Neural cell (in vitro differentiated cells): ENCODE results near the gene DMXL2. TPM values are rescaled to one million over a fixed set of nuclear protein-coding genes. Genes with fewer than 3 reads are reported as not detected.
"Not testable (repeated sequence)": the region's sequence is repeated elsewhere in the genome, so short reads cannot be mapped to it uniquely, and the experiment has no call there.

Source experiments
- H2AFZ ChIP-seq: fragments of 200-600, 300-800 bp; sonication (generic), shearing (Covaris generic); 2 replicates; pipeline ENCODE4 v1.6.0; 2014; ENCODE audit warnings: low read depth, mild to moderate bottlenecking, antibody characterized with exemption, low read length, moderate library complexity
- H3F3A ChIP-seq: fragments of 200-600 bp; shearing (Covaris generic); 2 replicates; pipeline ENCODE4 v1.6.1; 2016; ENCODE audit warnings: mild to moderate bottlenecking, moderate library complexity, mixed read lengths, antibody characterized with exemption, low read length; ENCODE audit not compliant: insufficient read depth, poor library complexity, severe bottlenecking
- H3K27ac ChIP-seq: fragments of 200-600, 300-800 bp; sonication (generic), shearing (Covaris generic); 2 replicates; pipeline ENCODE4 v1.5.1; 2014; ENCODE audit warnings: mild to moderate bottlenecking, low read length, moderate library complexity
- H3K27me3 ChIP-seq: fragments of 300-800, 200-600 bp; sonication (generic), shearing (Covaris generic); 2 replicates; pipeline ENCODE4 v1.6.0; 2014; ENCODE audit warnings: mild to moderate bottlenecking, low read depth, low read length, moderate library complexity; ENCODE audit not compliant: insufficient read depth
- H3K36me3 ChIP-seq: fragments of 300-800, 200-600 bp; sonication (generic), shearing (Covaris generic); 2 replicates; pipeline ENCODE4 v1.5.1; 2014; ENCODE audit warnings: mild to moderate bottlenecking, antibody characterized with exemption, low read length, moderate library complexity; ENCODE audit not compliant: insufficient read depth
- H3K4me2 ChIP-seq: fragments of 300-800, 200-600 bp; sonication (generic), shearing (Covaris generic); 2 replicates; pipeline ENCODE4 v1.6.0; 2014; ENCODE audit warnings: mild to moderate bottlenecking, low read length
- H3K4me3 ChIP-seq: fragments of 300-800, 200-600 bp; sonication (generic), shearing (Covaris generic); 2 replicates; pipeline ENCODE4 v1.5.1; 2014; ENCODE audit warnings: mild to moderate bottlenecking, low read length, moderate library complexity
- H3K79me2 ChIP-seq: fragments of 200-600 bp; shearing (Covaris generic); replicated peaks from 2 replicates; pipeline ENCODE4 v1.6.0; 2014; ENCODE audit warnings: mild to moderate bottlenecking, low read length, moderate library complexity; ENCODE audit not compliant: insufficient read depth
- H3K9ac ChIP-seq: fragments of 300-800, 200-600 bp; sonication (generic), shearing (Covaris generic); 2 replicates; pipeline ENCODE4 v1.6.1; 2016; ENCODE audit warnings: mild to moderate bottlenecking, low read length, mixed read lengths
- H3K9me2 ChIP-seq: fragments of 200-600 bp; shearing (Covaris generic); 2 replicates; pipeline ENCODE4 v1.6.1; 2016; ENCODE audit warnings: mild to moderate bottlenecking, low read length, mixed read lengths; ENCODE audit not compliant: insufficient read depth
- H3K9me3 ChIP-seq: fragments of 200-600, 300-800 bp; sonication (generic), shearing (Covaris generic); 2 replicates; pipeline ENCODE4 v1.6.1; 2016; ENCODE audit warnings: mild to moderate bottlenecking, mixed run types, low read length, moderate library complexity, mixed read lengths
- H4K20me1 ChIP-seq: fragments of 200-600 bp; shearing (Covaris generic); 2 replicates; pipeline ENCODE4 v1.6.1; 2016; ENCODE audit warnings: mild to moderate bottlenecking, mixed run types; ENCODE audit not compliant: insufficient read depth
- EP300 ChIP-seq: fragments of 450-650 bp; conservative IDR thresholded peaks from 2 replicates; pipeline ENCODE4 v1.6.1; 2014; ENCODE audit warnings: antibody characterized with exemption, mild to moderate bottlenecking, moderate library complexity; ENCODE audit not compliant: poor library complexity, severe bottlenecking
- EZH2 ChIP-seq: fragments of 200-600, 300-800 bp; shearing (Covaris generic), sonication (generic); IDR thresholded peaks from 2 replicates; pipeline ENCODE4 v1.6.1; 2014; ENCODE audit warnings: antibody characterized with exemption, low read length, borderline replicate concordance, mild to moderate bottlenecking; ENCODE audit not compliant: insufficient read depth, poor library complexity, severe bottlenecking
- MXI1 ChIP-seq: fragments of 450-650 bp; conservative IDR thresholded peaks from 2 replicates; pipeline ENCODE4 v1.6.1; 2014; ENCODE audit warnings: antibody characterized with exemption, mild to moderate bottlenecking; ENCODE audit not compliant: poor library complexity, severe bottlenecking
- POLR2AphosphoS5 ChIP-seq: IDR thresholded peaks from 2 replicates; pipeline ENCODE4 v1.6.1; 2012
- RAD21 ChIP-seq: fragments of 450-650 bp; conservative IDR thresholded peaks from 2 replicates; pipeline ENCODE4 v1.6.1; 2014; ENCODE audit warnings: antibody characterized with exemption, mild to moderate bottlenecking, moderate library complexity
- SMC3 ChIP-seq: fragments of 450-650 bp; conservative IDR thresholded peaks from 2 replicates; pipeline ENCODE4 v1.6.1; 2014; ENCODE audit warnings: antibody characterized with exemption, mild to moderate bottlenecking, moderate library complexity; ENCODE audit not compliant: poor library complexity
- TAF1 ChIP-seq: IDR thresholded peaks from 2 replicates; pipeline ENCODE4 v1.6.1; 2012; ENCODE audit warnings: low read depth
- polyA plus RNA-seq: library from polyadenylated mRNA; depleted of rRNA; stranded (reverse); fragments of >200 nt; gene quantifications from 2 replicates; pipeline ENCODE4 v1.2.3, GENCODE V29; 2014
- TF ChIP-seq, protein P1 (sequence below): fragments of 450-650 bp; IDR thresholded peaks from 2 replicates; pipeline ENCODE4 v1.5.1; 2014; ENCODE audit warnings: antibody characterized with exemption, mild to moderate bottlenecking, moderate library complexity; ENCODE audit not compliant: poor library complexity, severe bottlenecking
- TF ChIP-seq, protein P2 (sequence below): IDR thresholded peaks from 2 replicates; pipeline ENCODE4 v1.6.1; 2012; ENCODE audit warnings: borderline replicate concordance

Gene DMXL2
- polyA plus RNA-seq, 1 donor from 2014 or later = 176 TPM

DNA sequence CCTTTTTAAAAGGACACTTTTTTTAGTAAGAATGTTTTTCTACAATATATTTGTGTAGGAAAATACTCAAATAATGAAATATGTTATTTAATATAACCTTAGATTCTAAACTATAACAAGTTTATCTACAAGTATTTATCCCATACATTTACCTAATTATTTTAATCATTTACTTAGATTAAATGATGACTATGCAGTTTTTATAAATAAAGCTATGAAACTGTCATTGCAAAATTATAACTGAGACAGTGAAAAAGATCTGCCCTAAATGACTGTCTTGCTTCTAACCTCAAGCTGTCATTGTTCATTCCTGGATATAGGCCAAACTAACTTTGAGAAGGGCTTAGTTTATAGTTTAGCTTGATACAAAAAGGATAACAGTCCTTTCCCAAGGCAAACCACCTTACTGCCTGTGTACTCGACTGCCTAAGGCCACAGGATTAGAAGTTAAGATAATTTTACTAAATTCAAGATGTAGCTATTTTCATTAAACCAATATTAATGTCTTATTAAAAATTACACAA is 197.0 kb downstream of the DMXL2 start:
- H3K36me3 ChIP-seq = no peaks in the 10 kb centered on the region
- TF ChIP-seq TAF1 (no peak), EZH2 (no peak), MXI1 (no peak), POLR2AphosphoS5 (no peak), RAD21 (no peak), SMC3 (no peak), EP300 (no peak)
- TF ChIP-seq, protein P1, sequence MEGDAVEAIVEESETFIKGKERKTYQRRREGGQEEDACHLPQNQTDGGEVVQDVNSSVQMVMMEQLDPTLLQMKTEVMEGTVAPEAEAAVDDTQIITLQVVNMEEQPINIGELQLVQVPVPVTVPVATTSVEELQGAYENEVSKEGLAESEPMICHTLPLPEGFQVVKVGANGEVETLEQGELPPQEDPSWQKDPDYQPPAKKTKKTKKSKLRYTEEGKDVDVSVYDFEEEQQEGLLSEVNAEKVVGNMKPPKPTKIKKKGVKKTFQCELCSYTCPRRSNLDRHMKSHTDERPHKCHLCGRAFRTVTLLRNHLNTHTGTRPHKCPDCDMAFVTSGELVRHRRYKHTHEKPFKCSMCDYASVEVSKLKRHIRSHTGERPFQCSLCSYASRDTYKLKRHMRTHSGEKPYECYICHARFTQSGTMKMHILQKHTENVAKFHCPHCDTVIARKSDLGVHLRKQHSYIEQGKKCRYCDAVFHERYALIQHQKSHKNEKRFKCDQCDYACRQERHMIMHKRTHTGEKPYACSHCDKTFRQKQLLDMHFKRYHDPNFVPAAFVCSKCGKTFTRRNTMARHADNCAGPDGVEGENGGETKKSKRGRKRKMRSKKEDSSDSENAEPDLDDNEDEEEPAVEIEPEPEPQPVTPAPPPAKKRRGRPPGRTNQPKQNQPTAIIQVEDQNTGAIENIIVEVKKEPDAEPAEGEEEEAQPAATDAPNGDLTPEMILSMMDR = no peak
- TF ChIP-seq, protein P2, sequence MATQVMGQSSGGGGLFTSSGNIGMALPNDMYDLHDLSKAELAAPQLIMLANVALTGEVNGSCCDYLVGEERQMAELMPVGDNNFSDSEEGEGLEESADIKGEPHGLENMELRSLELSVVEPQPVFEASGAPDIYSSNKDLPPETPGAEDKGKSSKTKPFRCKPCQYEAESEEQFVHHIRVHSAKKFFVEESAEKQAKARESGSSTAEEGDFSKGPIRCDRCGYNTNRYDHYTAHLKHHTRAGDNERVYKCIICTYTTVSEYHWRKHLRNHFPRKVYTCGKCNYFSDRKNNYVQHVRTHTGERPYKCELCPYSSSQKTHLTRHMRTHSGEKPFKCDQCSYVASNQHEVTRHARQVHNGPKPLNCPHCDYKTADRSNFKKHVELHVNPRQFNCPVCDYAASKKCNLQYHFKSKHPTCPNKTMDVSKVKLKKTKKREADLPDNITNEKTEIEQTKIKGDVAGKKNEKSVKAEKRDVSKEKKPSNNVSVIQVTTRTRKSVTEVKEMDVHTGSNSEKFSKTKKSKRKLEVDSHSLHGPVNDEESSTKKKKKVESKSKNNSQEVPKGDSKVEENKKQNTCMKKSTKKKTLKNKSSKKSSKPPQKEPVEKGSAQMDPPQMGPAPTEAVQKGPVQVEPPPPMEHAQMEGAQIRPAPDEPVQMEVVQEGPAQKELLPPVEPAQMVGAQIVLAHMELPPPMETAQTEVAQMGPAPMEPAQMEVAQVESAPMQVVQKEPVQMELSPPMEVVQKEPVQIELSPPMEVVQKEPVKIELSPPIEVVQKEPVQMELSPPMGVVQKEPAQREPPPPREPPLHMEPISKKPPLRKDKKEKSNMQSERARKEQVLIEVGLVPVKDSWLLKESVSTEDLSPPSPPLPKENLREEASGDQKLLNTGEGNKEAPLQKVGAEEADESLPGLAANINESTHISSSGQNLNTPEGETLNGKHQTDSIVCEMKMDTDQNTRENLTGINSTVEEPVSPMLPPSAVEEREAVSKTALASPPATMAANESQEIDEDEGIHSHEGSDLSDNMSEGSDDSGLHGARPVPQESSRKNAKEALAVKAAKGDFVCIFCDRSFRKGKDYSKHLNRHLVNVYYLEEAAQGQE = no peak
- no peak overlapping the region for H3K27ac ChIP-seq

DNA sequence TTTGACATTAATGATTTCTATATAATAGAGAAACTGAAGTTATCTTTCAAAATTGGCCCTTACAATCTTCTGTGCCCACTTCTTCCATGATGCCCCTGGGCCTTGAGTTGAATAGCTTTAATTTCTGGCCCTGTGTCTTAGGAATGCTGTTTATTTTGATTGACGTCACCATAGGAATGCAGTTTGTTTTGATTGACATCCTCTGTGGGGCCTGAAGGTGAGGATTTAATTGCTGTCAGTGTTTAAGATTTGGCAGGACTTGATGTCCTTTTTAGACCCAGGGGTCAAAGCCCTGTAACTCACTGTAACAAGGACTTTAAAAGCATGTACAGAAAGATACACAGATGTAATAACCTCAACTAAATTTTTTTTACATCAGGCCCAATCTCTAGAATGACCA is 197.8 kb downstream of the DMXL2 start:
- TF ChIP-seq, protein P1 = no peak
- TF ChIP-seq MXI1 (no peak), TAF1 (no peak), POLR2AphosphoS5 (no peak), EP300 (no peak), RAD21 (no peak), SMC3 (no peak), EZH2 (no peak)
- TF ChIP-seq, protein P2 = no peak
- no peak overlapping the region for H2AFZ ChIP-seq
- no peaks in the 10 kb centered on the region for H3K79me2 ChIP-seq
- no peak overlapping the region for H3K27ac ChIP-seq
- H4K20me1 ChIP-seq = no peaks in the 10 kb centered on the region
- no peaks in the 10 kb centered on the region for H3K36me3 ChIP-seq
- no peak overlapping the region for H3K4me2 ChIP-seq
- no peaks in the 10 kb centered on the region for H3F3A ChIP-seq
- H3K9me3 ChIP-seq = no peaks in the 10 kb centered on the region
- H3K9me2 ChIP-seq = no peaks in the 10 kb centered on the region
- H3K4me3 ChIP-seq = no peak overlapping the region
- H3K9ac ChIP-seq = no peak overlapping the region
- H3K27me3 ChIP-seq = no peaks in the 10 kb centered on the region

More for the DNA sequence above, 197.0 kb downstream of the DMXL2 start:
- Histone ChIP-seq H3K4me2 (no peak overlapping the region), H3K27me3 (no peaks in the 10 kb centered on the region), H4K20me1 (no peaks in the 10 kb centered on the region), H2AFZ (no peak overlapping the region), H3K4me3 (no peak overlapping the region), H3F3A (no peaks in the 10 kb centered on the region), H3K9me2 (no peaks in the 10 kb centered on the region), H3K79me2 (no peaks in the 10 kb centered on the region), H3K9ac (no peak overlapping the region), H3K9me3 (no peaks in the 10 kb centered on the region)

DNA sequence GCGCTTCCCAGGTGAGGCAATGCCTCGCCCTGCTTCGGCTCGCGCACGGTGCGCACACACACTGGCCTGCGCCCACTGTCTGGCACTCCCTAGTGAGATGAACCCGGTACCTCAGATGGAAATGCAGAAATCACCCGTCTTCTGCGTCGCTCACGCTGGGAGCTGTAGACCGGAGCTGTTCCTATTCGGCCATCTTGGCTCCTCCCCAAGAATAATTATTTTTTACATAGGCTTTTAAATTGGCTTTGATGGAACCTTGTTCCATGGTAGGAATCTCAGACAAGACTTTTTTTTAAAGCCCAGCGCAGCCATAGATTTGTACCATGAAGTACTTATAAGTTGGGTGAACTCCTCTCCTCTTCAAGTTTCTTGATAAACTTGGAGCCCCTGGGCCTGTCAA is 199.5 kb downstream of the DMXL2 start:
- not testable (repeated sequence) for H3K9ac ChIP-seq, H2AFZ ChIP-seq, H3K9me2 ChIP-seq, H3K27me3 ChIP-seq, H4K20me1 ChIP-seq, H3F3A ChIP-seq, H3K4me3 ChIP-seq, H3K79me2 ChIP-seq, H3K27ac ChIP-seq, H3K9me3 ChIP-seq, H3K4me2 ChIP-seq, H3K36me3 ChIP-seq
